CD4-positive, alpha-beta T cell (primary cell): Measurements from ENCODE around the gene FAM186B. TPM values are rescaled to one million over a fixed set of nuclear protein-coding genes. Genes with fewer than 3 reads are reported as not detected.

Source experiments
- ATAC-seq: fragments of 200-7000 bp; cut with Tn5 transposase; one replicate; pipeline ENCODE4 v1.10.0; 2022; ENCODE audit warnings: mild to moderate bottlenecking; ENCODE audit not compliant: poor library complexity
- CTCF ChIA-PET: fragments of 350-600 bp; sonication (Branson Sonifier 250); formaldehyde crosslinking; loops from one replicate; lab custom pipeline; 2021; ENCODE audit warnings: antibody characterized with exemption, inconsistent platforms; lab: Charles Lee
- POLR2A ChIA-PET: fragments of 350-600 bp; sonication (Branson Sonifier 250); formaldehyde crosslinking; loops from one replicate; lab custom pipeline; 2021; ENCODE audit warnings: antibody characterized with exemption, inconsistent platforms; lab: Charles Lee
- DNase-seq, 14 experiments: peaks; one replicate each; pipeline ENCODE4 v3.0.0-alpha.2; 2013 to 2020; ENCODE audit warnings: mixed read lengths in 2 of 14
- H3K27ac ChIP-seq, 2 donors: one replicate each; pipeline versions ENCODE4 v1.5.1 to v1.7.0; 2013; ENCODE audit warnings: low read length in 2 of 2, low read depth in 1 of 2, mild to moderate bottlenecking in 1 of 2
- H3K27me3 ChIP-seq, 2 experiments: 1 replicate in 1 of 2; 2 replicates in 1 of 2; pipeline versions ENCODE4 v1.6.1 to v1.7.0; 2013; ENCODE audit warnings: low read length in 2 of 2, control low read depth in 1 of 2, mild to moderate bottlenecking in 1 of 2, moderate library complexity in 1 of 2; ENCODE audit not compliant: insufficient read depth in 2 of 2, control insufficient read depth in 1 of 2
- H3K36me3 ChIP-seq: one replicate; pipeline ENCODE4 v1.6.1; 2013; ENCODE audit warnings: low read length, control low read depth; ENCODE audit not compliant: insufficient read depth
- H3K4me1 ChIP-seq: one replicate; pipeline ENCODE4 v1.6.1; 2013; ENCODE audit warnings: low read length, control low read depth; ENCODE audit not compliant: insufficient read depth
- H3K4me3 ChIP-seq: one replicate; pipeline ENCODE4 v1.5.1; 2013; ENCODE audit warnings: mild to moderate bottlenecking, low read length, moderate library complexity
- H3K9me3 ChIP-seq, 2 experiments: 1 replicate in 1 of 2; 2 replicates in 1 of 2; pipeline versions ENCODE4 v1.6.1 to v1.7.0; 2013; ENCODE audit warnings: low read length in 2 of 2, mild to moderate bottlenecking in 2 of 2, control low read depth in 1 of 2, moderate library complexity in 1 of 2; ENCODE audit not compliant: control insufficient read depth in 1 of 2, insufficient read depth in 1 of 2
- H3K27ac Mint-ChIP-seq: one replicate; pipeline ENCODE4 v1.8.0; 2020; ENCODE audit warnings: mixed read lengths
- H3K27me3 Mint-ChIP-seq: one replicate; pipeline ENCODE4 v1.8.0; 2021; ENCODE audit warnings: mixed read lengths
- H3K36me3 Mint-ChIP-seq: one replicate; pipeline ENCODE4 v1.8.0; 2021; ENCODE audit warnings: low read depth, mixed read lengths
- H3K4me1 Mint-ChIP-seq: one replicate; pipeline ENCODE4 v1.8.0; 2021; ENCODE audit warnings: low read depth, mixed read lengths
- H3K4me3 Mint-ChIP-seq: one replicate; pipeline ENCODE4 v1.8.0; 2020; ENCODE audit warnings: mild to moderate bottlenecking, mixed read lengths
- H3K9me3 Mint-ChIP-seq: one replicate; pipeline ENCODE4 v1.8.0; 2020; ENCODE audit warnings: mixed read lengths
- CTCF ChIP-seq: fragments of 200-600 bp; IDR thresholded peaks from one replicate; pipeline ENCODE4 v1.8.0; 2022; ENCODE audit warnings: antibody characterized with exemption, mild to moderate bottlenecking
- intact Hi-C, 2 experiments: fragments of 100-400 bp; cut with DNase I in 1 of 2; cut with micrococcal nuclease in 1 of 2; formaldehyde crosslinking; loops; one replicate each; pipeline versions ENCODE4 v1.15.1 to v1.9.0; 2023 to 2025; cut with DNase I, micrococcal nuclease
- total RNA-seq, 174 experiments: library from RNA in 2 of 174; stranded (reverse) in 2 of 174; gene quantifications; one replicate each; pipeline ENCODE4 v1.2.3 and lab custom pipeline; 2021 to 2026

Gene FAM186B
- total RNA-seq, 2 experiments from 2014 or later, result 0.64 to 0.74 TPM

DNA sequence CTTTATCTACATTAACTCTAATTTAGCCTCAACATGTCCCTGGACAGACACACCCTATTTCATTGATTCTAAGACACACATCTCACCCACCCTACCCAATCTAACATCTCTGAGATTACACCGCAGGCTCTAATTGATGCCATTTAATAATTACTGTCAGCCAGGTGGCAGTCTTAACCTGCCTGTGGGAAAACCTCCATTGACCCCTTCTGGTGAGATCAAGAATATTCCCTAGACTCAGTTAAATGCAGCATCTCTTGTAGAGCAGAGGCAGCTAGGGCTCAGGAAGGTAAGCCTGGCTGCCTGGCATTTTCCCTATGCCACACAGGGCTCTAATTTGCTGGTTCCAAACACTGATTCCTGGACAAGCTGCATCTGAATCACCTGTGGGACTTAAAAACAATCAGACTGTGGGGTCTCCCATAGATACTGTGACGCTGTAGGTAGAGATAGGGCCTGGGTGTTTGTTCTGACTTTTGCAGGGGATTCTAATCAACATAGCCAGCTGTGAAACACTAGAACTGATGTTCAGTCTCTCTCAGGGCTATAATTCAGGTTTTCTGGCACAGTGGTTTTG is 51.8 kb downstream of the FAM186B start:
- no peak overlapping the region for H3K4me3 ChIP-seq
- peaks cover 7% of the 10 kb centered on the region for H3K4me1 Mint-ChIP-seq
- H3K36me3 Mint-ChIP-seq, result peaks cover 14% of the 10 kb centered on the region
- H3K27ac Mint-ChIP-seq, result no peak overlapping the region
- peak; percentile 73 for TF ChIP-seq CTCF
- intact Hi-C loops, result loop anchor here (1.0 to 5.0 kb wide), 4 partner anchors 69 to 195 kb away; partner anchors contain the start of genes FMNL3 (in 1 of the 2) and PRPF40B (in 1 of the 2)
- H3K9me3 ChIP-seq, result peaks cover 0 to 10% of the 10 kb centered on the region in 2 experiments
- no peak overlapping the region for H3K4me3 Mint-ChIP-seq
- no peaks in the 10 kb centered on the region for H3K9me3 Mint-ChIP-seq
- CTCF ChIA-PET, result interaction anchor here (0.6 to 1.7 kb wide), 8 partner anchors 15 to 195 kb away, joined by 3 to 9 read pairs (median 3); partner anchors contain the start of genes KCNH3 and SPATS2
- H3K27me3 ChIP-seq, result peaks cover 4 to 14% of the 10 kb centered on the region in 2 experiments
- DNase-seq, result peak in 4 of 14 experiments; percentile 33 to 74 (median 66)
- H3K4me1 ChIP-seq, result peaks cover 16% of the 10 kb centered on the region
- peaks cover 14% of the 10 kb centered on the region for H3K36me3 ChIP-seq
- POLR2A ChIA-PET, result interaction anchor here (1.5 to 2.9 kb wide), 4 partner anchors 10 to 69 kb away, joined by 3 to 6 read pairs (median 4); partner anchors contain the start of genes MCRS1 and PRPF40B
- peak; percentile 81 for ATAC-seq
- peaks cover 9% of the 10 kb centered on the region for H3K27me3 Mint-ChIP-seq
- H3K27ac ChIP-seq, result no peak overlapping the region

- DNase-seq (peak in 1 of 14 experiments; percentile 5), ATAC-seq (no peak)
- intact Hi-C loops, result loop anchor here (1.0 to 5.0 kb wide), 4 partner anchors 70 to 195 kb away; partner anchors contain the start of genes FMNL3 (in 1 of the 2) and PRPF40B (in 1 of the 2)
- peaks cover 21% of the 10 kb centered on the region for H3K4me1 ChIP-seq
- no peak overlapping the region for H3K4me3 ChIP-seq
- Mint-ChIP-seq H3K27ac (no peak overlapping the region), H3K9me3 (no peaks in the 10 kb centered on the region), H3K36me3 (peaks cover 9% of the 10 kb centered on the region), H3K4me1 (peaks cover 12% of the 10 kb centered on the region), H3K4me3 (no peak overlapping the region), H3K27me3 (peaks cover 14% of the 10 kb centered on the region)
- peaks cover 8% of the 10 kb centered on the region for H3K36me3 ChIP-seq
- H3K27ac ChIP-seq, result no peak overlapping the region
- ChIA-PET POLR2A (interaction anchor here (1.5 to 2.9 kb wide), 3 partner anchors 12 to 70 kb away, joined by 3 to 6 read pairs (median 5); partner anchors contain the start of genes MCRS1 and PRPF40B), CTCF (interaction anchor here (0.7 to 1.7 kb wide), 5 partner anchors 15 to 186 kb away, joined by 3 to 6 read pairs (median 3); partner anchors contain the start of genes KCNH3 and SPATS2)
- peaks cover 0 to 13% of the 10 kb centered on the region in 2 experiments for H3K9me3 ChIP-seq
- peaks cover 6 to 17% of the 10 kb centered on the region in 2 experiments for H3K27me3 ChIP-seq
- no peak for TF ChIP-seq CTCF
Observed at GRCh38 chr12:49552899-49553298, 52.5 kb downstream of the FAM186B start.

GRCh38 chr12:49552425-49552824 is 53.0 kb downstream of the FAM186B start:
- H3K4me1 Mint-ChIP-seq, result peaks cover 12% of the 10 kb centered on the region
- DNase-seq, result no peak
- H3K4me3 Mint-ChIP-seq, result no peak overlapping the region
- intact Hi-C loops, result loop anchor here (2.0 to 5.0 kb wide), 3 partner anchors 70 to 155 kb away; partner anchors contain the start of genes FMNL3 (in 1 of the 2) and PRPF40B (in 1 of the 2)
- ATAC-seq, result no peak
- peaks cover 0 to 13% of the 10 kb centered on the region in 2 experiments for H3K9me3 ChIP-seq
- peaks cover 6 to 17% of the 10 kb centered on the region in 2 experiments for H3K27me3 ChIP-seq
- H3K27ac ChIP-seq, result no peak overlapping the region
- H3K36me3 ChIP-seq, result peaks cover 3% of the 10 kb centered on the region
- H3K4me1 ChIP-seq, result peaks cover 21% of the 10 kb centered on the region
- ChIA-PET CTCF (no interaction called here), POLR2A (interaction anchor here (2.9 kb wide), 1 partner anchor 71 kb away, joined by 6 read pairs; the partner anchor contains the start of gene PRPF40B)
- no peak for TF ChIP-seq CTCF
- no peaks in the 10 kb centered on the region for H3K9me3 Mint-ChIP-seq
- H3K27me3 Mint-ChIP-seq, result peaks cover 16% of the 10 kb centered on the region
- H3K4me3 ChIP-seq, result no peak overlapping the region
- H3K27ac Mint-ChIP-seq, result no peak overlapping the region
- peaks cover 9% of the 10 kb centered on the region for H3K36me3 Mint-ChIP-seq
